GM15510 (cell line): ENCODE results near the gene KIF25.

Experiments
- POLR2A ChIP-seq: IDR thresholded peaks from 3 replicates; pipeline ENCODE4 v1.6.1; 2011; ENCODE audit warnings: borderline replicate concordance; ENCODE audit not compliant: insufficient read length; ENCODE audit errors: extremely low read depth

KIF25 gene

GRCh38 chr6:168020242-168020641, 22.8 kb downstream of the KIF25 start:
- TF ChIP-seq POLR2A, result no peak

GRCh38 chr6:168021581-168021980, 24.1 kb downstream of the KIF25 start:
- TF ChIP-seq POLR2A, result no peak

- no peak for TF ChIP-seq POLR2A
These were observed 25.2 kb downstream of the KIF25 start for GRCh38 chr6:168022488-168023321.

- TF ChIP-seq POLR2A, result no peak
These were observed 27.6 kb downstream of the KIF25 start for GRCh38 chr6:168024951-168025510.

DNA sequence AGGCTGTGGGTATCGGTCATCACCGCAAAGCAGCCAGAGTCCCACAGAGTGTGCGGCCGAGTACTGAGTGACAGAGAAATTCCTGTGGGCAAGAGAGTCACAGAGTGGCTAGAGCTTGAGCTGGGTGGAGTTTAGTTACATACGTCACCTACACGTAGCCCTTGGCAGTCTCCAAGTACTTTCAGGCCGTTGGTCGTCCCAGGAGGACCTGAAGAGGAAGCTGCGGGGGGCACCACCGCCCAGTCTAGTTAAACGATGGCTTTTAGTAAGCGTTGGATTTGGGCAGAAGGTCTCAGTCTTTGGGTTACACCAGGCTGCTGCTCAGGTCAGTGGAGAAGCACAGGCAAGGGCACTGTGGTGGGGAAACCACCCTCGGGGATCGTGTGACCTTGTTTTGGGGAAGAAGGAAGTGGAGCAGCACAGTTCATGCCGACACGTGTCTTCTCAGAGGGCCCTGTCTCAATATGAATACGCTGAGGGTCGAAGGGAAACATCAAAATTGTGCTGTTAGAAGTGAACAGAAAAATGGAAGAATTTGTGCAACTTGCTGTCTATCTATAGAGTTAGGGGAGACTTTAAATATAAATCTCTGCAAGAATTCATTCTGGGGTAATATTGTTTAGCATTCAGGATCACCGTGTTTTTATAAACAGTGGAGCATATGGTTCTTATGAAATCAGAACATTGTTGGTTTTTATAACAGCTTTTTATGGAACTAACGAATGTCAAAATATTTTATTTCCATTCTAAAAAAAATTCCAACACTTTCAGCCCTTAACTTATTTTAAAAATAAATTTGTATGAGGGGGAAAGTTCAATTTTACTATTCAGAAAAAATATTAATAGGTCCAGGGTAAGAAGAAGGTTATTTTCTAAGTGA, 28.6 kb downstream of the KIF25 start:
- TF ChIP-seq POLR2A, result no peak

DNA sequence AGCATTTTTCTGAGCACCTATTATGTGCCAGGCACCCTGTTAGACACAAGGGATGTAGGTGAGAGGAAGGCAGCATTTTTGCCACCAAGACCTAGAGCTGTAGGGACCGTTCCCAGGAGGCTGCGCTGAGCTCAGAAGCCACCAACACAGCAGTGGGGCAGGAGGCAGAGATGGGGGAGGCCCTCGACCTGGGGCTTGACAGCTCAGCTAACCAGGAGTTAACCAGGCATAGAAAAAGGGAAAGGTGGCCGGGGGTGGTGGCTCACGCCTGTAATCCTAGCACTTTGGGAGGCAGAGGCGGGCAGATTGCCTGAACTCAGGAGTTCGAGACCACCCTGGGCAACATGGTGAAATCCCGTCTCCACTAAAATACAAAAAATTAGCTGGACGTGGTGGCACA, 29.5 kb downstream of the KIF25 start:
- no peak for TF ChIP-seq POLR2A

GRCh38 chr6:168027521-168027920, 30.1 kb downstream of the KIF25 start:
- TF ChIP-seq POLR2A, result no peak

DNA sequence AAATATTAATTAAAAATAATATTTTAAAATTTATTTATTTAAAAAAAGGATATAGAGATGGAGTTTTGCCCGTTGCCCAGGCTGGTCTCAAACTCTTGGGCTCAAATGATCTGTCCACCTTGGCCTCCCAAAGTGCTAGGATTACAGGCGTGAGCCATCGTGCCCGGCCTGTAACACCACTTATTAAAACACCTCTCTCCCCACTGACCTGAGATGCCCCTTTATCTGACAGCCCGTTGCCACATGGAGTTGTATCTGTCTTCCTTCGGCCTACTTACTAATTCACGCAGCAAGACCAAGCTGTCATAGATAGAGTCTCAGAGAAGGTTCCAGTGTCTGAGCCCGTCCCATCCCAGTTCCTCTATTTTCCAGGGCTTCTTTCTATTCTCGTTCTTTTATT, 30.7 kb downstream of the KIF25 start:
- TF ChIP-seq POLR2A, result no peak

GRCh38 chr6:168029459-168030217, 32.2 kb downstream of the KIF25 start:
- TF ChIP-seq POLR2A, result no peak

DNA sequence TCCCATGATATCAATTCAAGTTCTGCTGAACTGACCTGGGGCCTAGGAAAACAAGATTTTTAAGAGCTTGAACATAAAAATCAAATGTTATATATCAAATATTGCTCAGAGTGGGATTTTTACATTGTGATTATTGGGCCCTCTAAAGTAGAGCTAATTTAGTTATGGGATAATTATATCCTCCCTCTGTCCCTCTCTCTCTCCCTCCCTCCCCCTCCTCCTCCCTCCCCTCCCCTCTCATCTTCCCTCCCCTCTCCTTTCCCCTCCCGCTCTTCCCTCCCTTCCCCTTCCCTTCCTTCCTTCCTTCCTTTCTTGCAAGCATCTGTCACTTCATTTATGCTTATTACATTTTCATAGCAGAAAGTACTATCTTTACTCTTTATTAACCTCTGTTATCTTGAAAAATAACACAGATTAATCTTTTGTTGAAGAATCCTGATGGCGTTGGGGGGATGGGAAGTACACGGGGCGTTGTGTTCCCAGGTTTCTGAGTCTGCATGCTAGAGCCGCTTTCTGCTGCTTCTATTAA, 32.8 kb downstream of the KIF25 start:
- no peak for TF ChIP-seq POLR2A

DNA sequence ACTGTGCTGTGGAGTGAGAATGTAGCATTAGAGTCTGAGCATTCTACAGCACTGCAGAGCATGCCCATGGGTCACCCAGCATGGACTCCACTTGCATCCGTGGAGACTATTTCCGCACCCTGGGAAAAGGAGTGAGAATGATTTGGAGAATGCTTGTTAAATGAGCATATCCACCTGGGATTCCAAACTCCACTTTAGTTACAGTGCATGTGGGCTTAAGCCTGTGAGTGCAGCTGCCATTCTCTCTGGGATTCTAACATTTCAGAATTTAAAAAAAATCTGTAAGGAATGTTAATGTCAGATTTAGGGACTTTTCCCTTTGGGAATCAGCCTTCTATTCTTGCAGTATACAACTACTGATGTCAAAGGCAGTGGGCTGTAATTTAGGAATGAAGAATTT, 33.4 kb downstream of the KIF25 start:
- no peak for TF ChIP-seq POLR2A

GRCh38 chr6:168031411-168031971, 34.0 kb downstream of the KIF25 start:
- no peak for TF ChIP-seq POLR2A

DNA sequence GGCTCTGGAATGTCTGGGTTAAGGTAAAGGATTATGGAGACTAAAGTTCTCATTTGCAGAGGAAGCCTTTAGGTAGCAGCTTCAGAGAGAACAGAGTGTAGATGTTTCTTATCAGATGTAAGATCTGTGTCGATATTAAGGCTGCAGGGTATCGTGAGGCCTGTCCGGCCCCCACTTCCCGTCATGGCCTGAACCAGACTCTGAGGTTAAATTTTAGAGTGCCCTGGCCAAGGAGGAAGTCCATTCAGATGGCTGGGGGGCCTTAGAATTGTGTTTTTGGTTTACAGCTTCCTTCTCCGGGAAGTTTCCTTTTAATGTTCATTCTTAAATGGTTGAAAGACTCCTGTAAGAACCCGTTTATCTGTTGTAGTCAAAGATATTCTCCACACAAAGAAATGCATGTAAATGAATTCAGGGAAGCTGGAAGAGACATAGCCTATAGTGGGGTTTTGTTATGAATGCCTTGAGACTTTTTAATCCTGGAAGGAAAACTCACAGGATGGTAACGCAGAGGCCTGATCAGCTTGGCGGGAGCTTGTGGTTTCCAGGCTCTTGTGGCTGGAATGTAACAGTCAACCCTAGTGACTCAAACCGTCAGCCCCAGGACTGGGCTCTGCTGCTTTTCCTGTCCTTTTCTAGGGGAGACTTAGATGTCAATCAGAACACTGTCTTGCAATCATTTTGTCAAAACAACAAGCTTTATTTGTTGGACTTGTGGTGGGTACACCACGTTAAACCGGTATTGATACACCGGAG, 34.7 kb downstream of the KIF25 start:
- no peak for TF ChIP-seq POLR2A
